CD14-positive monocyte (primary cell): ENCODE data around the gene CNTNAP2. TPM values are rescaled to one million over a fixed set of nuclear protein-coding genes. Genes with fewer than 3 reads are reported as not detected.

ENCODE experiments used
- DNase-seq, 3 donors: peaks; one replicate each; pipeline ENCODE4 v3.0.0-alpha.2; 2011 to 2022
- H2AFZ ChIP-seq: 2 replicates; pipeline ENCODE4 v1.6.0; 2012; ENCODE audit warnings: mild to moderate bottlenecking, low read depth, low read length, inconsistent platforms; ENCODE audit not compliant: insufficient read depth, poor library complexity, severe bottlenecking
- H3K27ac ChIP-seq, 2 donors: 1 replicate in 1 of 2; 2 replicates in 1 of 2; pipeline ENCODE4 v1.5.1; 2012 to 2013; ENCODE audit warnings: low read length in 2 of 2, control low read depth in 1 of 2, inconsistent platforms in 1 of 2, low read depth in 1 of 2, mild to moderate bottlenecking in 1 of 2
- H3K27me3 ChIP-seq, 2 donors: one replicate each; pipeline versions ENCODE4 v1.6.0 to v1.6.1; 2011 to 2013; ENCODE audit warnings: low read length in 2 of 2; ENCODE audit not compliant: control insufficient read depth in 2 of 2, insufficient read depth in 2 of 2
- H3K36me3 ChIP-seq, 2 donors: replicated peaks in 1 of 2; 1 replicate in 1 of 2; 2 replicates in 1 of 2; pipeline versions ENCODE4 v1.5.1 to v1.6.1; 2012 to 2013; ENCODE audit warnings: low read length in 2 of 2, control low read depth in 1 of 2, inconsistent platforms in 1 of 2, mild to moderate bottlenecking in 1 of 2; ENCODE audit not compliant: insufficient read depth in 2 of 2, control insufficient read depth in 1 of 2
- H3K4me1 ChIP-seq, 2 donors: 1 replicate in 1 of 2; 2 replicates in 1 of 2; pipeline versions ENCODE4 v1.5.1 to v1.6.1; 2012 to 2013; ENCODE audit warnings: low read length in 2 of 2, control low read depth in 1 of 2, inconsistent platforms in 1 of 2, mild to moderate bottlenecking in 1 of 2, moderate library complexity in 1 of 2; ENCODE audit not compliant: insufficient read depth in 2 of 2, control insufficient read depth in 1 of 2
- H3K4me2 ChIP-seq: replicated peaks from 2 replicates; pipeline ENCODE3; 2012; ENCODE audit warnings: low read length, moderate library complexity, mild to moderate bottlenecking; ENCODE audit not compliant: poor library complexity, severe bottlenecking; ENCODE audit errors: extremely low read depth
- H3K4me3 ChIP-seq, 3 experiments: fragments of 200-600 bp in 1 of 3; sonication (generic) in 1 of 3; replicated peaks in 1 of 3; 1 replicate in 2 of 3; 2 replicates in 1 of 3; pipeline ENCODE4 v1.5.1; 2011 to 2013; ENCODE audit warnings: low read length in 3 of 3, mild to moderate bottlenecking in 3 of 3, control low read depth in 2 of 3, low read depth in 2 of 3, inconsistent platforms in 1 of 3, moderate library complexity in 1 of 3
- H3K79me2 ChIP-seq: 2 replicates; pipeline ENCODE4 v1.6.0; 2012; ENCODE audit warnings: mild to moderate bottlenecking, control low read depth, inconsistent platforms, low read length, moderate library complexity; ENCODE audit not compliant: insufficient read depth
- H3K9ac ChIP-seq: 2 replicates; pipeline ENCODE4 v1.6.0; 2017; ENCODE audit warnings: low read length, mild to moderate bottlenecking; ENCODE audit not compliant: insufficient read depth, poor library complexity, severe bottlenecking
- H3K9me3 ChIP-seq, 2 donors: replicated peaks in 1 of 2; 1 replicate in 1 of 2; 2 replicates in 1 of 2; pipeline versions ENCODE4 v1.5.1 to v1.6.1; 2012 to 2013; ENCODE audit warnings: low read length in 2 of 2, control low read depth in 1 of 2; ENCODE audit not compliant: control insufficient read depth in 1 of 2, insufficient read depth in 1 of 2
- H4K20me1 ChIP-seq: 2 replicates; pipeline ENCODE4 v1.6.0; 2012; ENCODE audit warnings: mild to moderate bottlenecking, low read length, control low read depth, moderate library complexity; ENCODE audit not compliant: insufficient read depth
- H3K27ac Mint-ChIP-seq, 7 donors: one replicate each; pipeline ENCODE4 v1.8.0; 2020; ENCODE audit warnings: mild to moderate bottlenecking in 7 of 7, mixed read lengths in 7 of 7, moderate library complexity in 6 of 7, inconsistent platforms in 2 of 7
- H3K27me3 Mint-ChIP-seq, 3 donors: one replicate each; pipeline ENCODE4 v1.8.0; 2021 to 2022; ENCODE audit warnings: low read depth in 3 of 3, mild to moderate bottlenecking in 3 of 3, mixed read lengths in 3 of 3, moderate library complexity in 3 of 3, inconsistent platforms in 1 of 3
- H3K36me3 Mint-ChIP-seq, 2 donors: one replicate each; pipeline ENCODE4 v1.8.0; 2020; ENCODE audit warnings: mixed read lengths in 2 of 2, inconsistent platforms in 1 of 2, mild to moderate bottlenecking in 1 of 2
- H3K4me1 Mint-ChIP-seq: one replicate; pipeline ENCODE4 v1.8.0; 2020; ENCODE audit warnings: mild to moderate bottlenecking, mixed read lengths
- H3K4me3 Mint-ChIP-seq, 2 donors: one replicate each; pipeline ENCODE4 v1.8.0; 2020; ENCODE audit warnings: mild to moderate bottlenecking in 2 of 2, mixed read lengths in 2 of 2, moderate library complexity in 1 of 2
- H3K9me3 Mint-ChIP-seq, 7 donors: one replicate each; pipeline ENCODE4 v1.8.0; 2020 to 2022; ENCODE audit warnings: mixed read lengths in 7 of 7, mild to moderate bottlenecking in 6 of 7, moderate library complexity in 6 of 7, inconsistent platforms in 2 of 7
- CTCF ChIP-seq: fragments of 200-600 bp; IDR thresholded peaks from one replicate; pipeline ENCODE4 v1.8.0; 2022; ENCODE audit warnings: antibody characterized with exemption, mild to moderate bottlenecking
- WGBS: methylation state at CpG from one replicate; pipeline ENCODE4 v1.1.5; 2013; ENCODE audit warnings: missing lambda C conversion rate; ENCODE audit not compliant: insufficient coverage; 5-methylcytosine and 5-hydroxymethylcytosine counted together
- intact Hi-C, 2 donors: fragments of 100-400 bp; cut with micrococcal nuclease; formaldehyde crosslinking; loops; one replicate each; pipeline versions ENCODE4 v1.15.0 to v1.15.1; 2023
- polyA plus RNA-seq, 3 donors: library from polyadenylated mRNA; depleted of rRNA in 1 of 3; unstranded in 2 of 3; stranded (reverse) in 1 of 3; fragments of 300-500 nt in 2 of 3; fragments of >200 nt in 1 of 3; fragmentation: Illumina TruSeq in 2 of 3; gene quantifications; 1 replicate in 2 of 3; 2 replicates in 1 of 3; pipeline ENCODE4 v1.2.3, GENCODE V29; 2012 to 2021

Gene CNTNAP2
- polyA plus RNA-seq, 3 donors = 0.01 TPM; not detected in 2

GRCh38 chr7:148436135-148436534 lies 2319.5 kb downstream of the CNTNAP2 start:
- no peak overlapping the region for H3K4me3 ChIP-seq
- no peaks in the 10 kb centered on the region for H3K4me1 ChIP-seq
- DNase-seq = no peak
- no peak overlapping the region for H3K4me2 ChIP-seq
- Mint-ChIP-seq H3K36me3 (no peaks in the 10 kb centered on the region), H3K27me3 (peaks cover 0 to 5% (median 2%) of the 10 kb centered on the region in 3 donors), H3K4me3 (no peak overlapping the region), H3K27ac (no peak overlapping the region), H3K4me1 (no peaks in the 10 kb centered on the region), H3K9me3 (peaks cover 0 to 4% (median 0%) of the 10 kb centered on the region in 7 donors)
- H3K79me2 ChIP-seq = no peaks in the 10 kb centered on the region
- H2AFZ ChIP-seq = no peak overlapping the region
- no peaks in the 10 kb centered on the region for H3K36me3 ChIP-seq
- H3K9ac ChIP-seq = no peak overlapping the region
- no peaks in the 10 kb centered on the region for H3K27me3 ChIP-seq
- no peak for TF ChIP-seq CTCF
- no peaks in the 10 kb centered on the region for H3K9me3 ChIP-seq
- no peak overlapping the region for H3K27ac ChIP-seq
- 93% methylated on average over 4 of the region's 4 CpGs for WGBS
- intact Hi-C loops = no loop called here
- H4K20me1 ChIP-seq = no peaks in the 10 kb centered on the region

GRCh38 chr7:148436571-148436970 lies 2320.0 kb downstream of the CNTNAP2 start:
- Mint-ChIP-seq H3K27ac (no peak overlapping the region), H3K27me3 (peaks cover 0 to 5% (median 2%) of the 10 kb centered on the region in 3 donors), H3K4me1 (no peaks in the 10 kb centered on the region), H3K4me3 (no peak overlapping the region), H3K9me3 (peaks cover 0 to 4% (median 0%) of the 10 kb centered on the region in 7 donors), H3K36me3 (no peaks in the 10 kb centered on the region)
- no peak overlapping the region for H2AFZ ChIP-seq
- H3K9ac ChIP-seq = no peak overlapping the region
- intact Hi-C loops = no loop called here
- no peak for TF ChIP-seq CTCF
- WGBS = 81% methylated on average over 4 of the region's 7 CpGs
- H3K27me3 ChIP-seq = no peaks in the 10 kb centered on the region
- no peak overlapping the region for H3K27ac ChIP-seq
- H3K4me1 ChIP-seq = no peaks in the 10 kb centered on the region
- no peak overlapping the region for H3K4me3 ChIP-seq
- no peaks in the 10 kb centered on the region for H3K36me3 ChIP-seq
- no peaks in the 10 kb centered on the region for H3K79me2 ChIP-seq
- no peaks in the 10 kb centered on the region for H4K20me1 ChIP-seq
- no peak overlapping the region for H3K4me2 ChIP-seq
- no peaks in the 10 kb centered on the region for H3K9me3 ChIP-seq
- DNase-seq = no peak
